Measurements from ENCODE around the gene LAMB1. TPM values are rescaled to one million over a fixed set of nuclear protein-coding genes. Genes with fewer than 3 reads are reported as not detected.
A peak's percentile ranks its signal among the peaks of the same experiment; 100 is the strongest.

Gene LAMB1
- total and polyA plus RNA-seq, 2 of the 13 experiments (the other 11 are each of a cell fraction or from before 2014, with no cell fraction given), result 109 to 124 TPM

DNA sequence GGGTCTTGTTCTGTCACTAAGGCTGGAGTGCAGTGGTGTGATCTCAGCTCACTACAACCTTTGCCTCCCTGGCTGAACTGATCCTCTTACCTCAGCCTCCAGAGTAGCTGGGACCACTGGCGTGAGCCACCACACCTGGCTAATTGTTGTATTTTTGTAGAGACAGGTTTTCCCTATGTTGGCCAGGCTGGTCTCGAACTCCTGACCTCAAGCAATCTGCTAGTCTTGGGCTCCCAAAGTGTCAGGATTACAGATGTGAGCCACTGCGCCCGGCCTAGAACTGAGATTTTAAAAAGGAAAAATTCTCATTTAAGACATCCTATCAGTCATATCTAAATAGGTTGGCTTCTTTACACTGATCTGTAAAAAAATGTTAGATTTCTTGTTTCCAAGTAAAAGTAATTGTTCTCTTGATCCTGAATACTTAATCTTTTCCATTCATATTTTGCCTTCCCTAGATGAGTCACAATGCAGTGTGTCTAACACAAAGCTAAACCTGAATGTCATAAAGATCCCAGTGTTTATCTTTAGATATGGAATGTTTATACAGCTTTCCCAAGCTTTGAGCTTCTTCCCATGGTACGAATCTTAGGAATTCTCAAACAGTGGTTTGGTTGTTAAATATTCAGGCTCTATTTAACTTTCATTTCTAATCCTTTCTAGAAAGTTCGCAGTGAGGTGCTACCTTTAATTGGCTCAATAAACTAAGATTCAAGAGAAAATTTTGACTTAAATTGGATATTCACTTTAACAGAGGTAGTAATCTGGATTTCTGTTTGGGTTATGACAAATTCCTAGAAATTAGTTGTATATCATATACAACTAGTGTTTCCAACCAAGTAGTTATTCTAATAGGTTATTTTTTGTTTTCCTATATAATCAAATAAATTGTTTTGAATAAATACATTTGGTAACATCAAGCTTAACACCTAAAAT, 12.1 kb upstream of the LAMB1 start (continued):
- TF ChIP-seq KIAA2018 (CRISPR knock-in tag; IDR thresholded peaks at IDR 0.05; ENCODE audit: borderline replicate concordance), result no peak
- no peak; the same call in 1 of the 2 replicates for TF ChIP-seq SIX4 (CRISPR knock-in tag; IDR thresholded peaks at IDR 0.05)
- TF ChIP-seq ZNF615 (CRISPR knock-in tag; IDR thresholded peaks at IDR 0.05; ENCODE audit: borderline replicate concordance), result no peak
- 0 out of 2 replicates have a peak, but pooled peaks have one; percentile 50 for TF ChIP-seq IRF2 (CRISPR knock-in tag; IDR thresholded peaks at IDR 0.05)
- TF ChIP-seq, protein P1, sequence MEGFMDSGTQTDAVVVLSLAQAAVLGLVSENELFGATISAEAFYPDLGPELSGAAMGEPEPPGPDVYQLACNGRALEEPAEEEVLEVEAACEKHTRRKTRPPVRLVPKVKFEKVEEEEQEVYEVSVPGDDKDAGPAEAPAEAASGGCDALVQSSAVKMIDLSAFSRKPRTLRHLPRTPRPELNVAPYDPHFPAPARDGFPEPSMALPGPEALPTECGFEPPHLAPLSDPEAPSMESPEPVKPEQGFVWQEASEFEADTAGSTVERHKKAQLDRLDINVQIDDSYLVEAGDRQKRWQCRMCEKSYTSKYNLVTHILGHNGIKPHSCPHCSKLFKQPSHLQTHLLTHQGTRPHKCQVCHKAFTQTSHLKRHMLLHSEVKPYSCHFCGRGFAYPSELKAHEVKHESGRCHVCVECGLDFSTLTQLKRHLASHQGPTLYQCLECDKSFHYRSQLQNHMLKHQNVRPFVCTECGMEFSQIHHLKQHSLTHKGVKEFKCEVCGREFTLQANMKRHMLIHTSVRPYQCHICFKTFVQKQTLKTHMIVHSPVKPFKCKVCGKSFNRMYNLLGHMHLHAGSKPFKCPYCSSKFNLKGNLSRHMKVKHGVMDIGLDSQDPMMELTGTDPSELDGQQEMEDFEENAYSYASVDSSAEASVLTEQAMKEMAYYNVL (CRISPR knock-in tag; IDR thresholded peaks at IDR 0.05; ENCODE audit: borderline replicate concordance), result no peak
- TF ChIP-seq HOXA9 (CRISPR knock-in tag; IDR thresholded peaks at IDR 0.05; ENCODE audit: borderline replicate concordance), result no peak
- TF ChIP-seq ZNF34 (CRISPR knock-in tag; IDR thresholded peaks at IDR 0.05; ENCODE audit: borderline replicate concordance), result no peak
- TF ChIP-seq ZNF652 (CRISPR knock-in tag; IDR thresholded peaks at IDR 0.05; ENCODE audit: borderline replicate concordance, low read depth), result no peak
- no peak for TF ChIP-seq TEAD2 (CRISPR knock-in tag; IDR thresholded peaks at IDR 0.05)
- TF ChIP-seq KDM1A (CRISPR knock-in tag; IDR thresholded peaks at IDR 0.05), result peak; percentile 79; the same call in 1 of the 2 replicates
- no peak for TF ChIP-seq CC2D1A (CRISPR knock-in tag; IDR thresholded peaks at IDR 0.05)
- TF ChIP-seq ZBTB39 (CRISPR knock-in tag; IDR thresholded peaks at IDR 0.05), result no peak
- TF ChIP-seq TERF1 (CRISPR knock-in tag; IDR thresholded peaks at IDR 0.05), result no peak

Data from HepG2 (cell line).